IPS-18c (cell line): ENCODE measurements around the gene CSKMT.

Experiments
- H3K4me3 ChIP-seq: 2 replicates; pipeline ENCODE4 v1.7.0; 2013; ENCODE audit warnings: low read depth, mild to moderate bottlenecking, low read length, moderate library complexity; ENCODE audit not compliant: insufficient read depth
- H3K9me3 ChIP-seq: one replicate; pipeline ENCODE4 v1.6.1; 2013; ENCODE audit warnings: mild to moderate bottlenecking, low read length, moderate library complexity; ENCODE audit not compliant: control insufficient read depth, insufficient read depth

CSKMT gene

GRCh38 chr11:62707277-62707861 lies 42.3 kb downstream of the CSKMT start, which contains the start of the genes BSCL2 and GNG3:
Gene BSCL2 (minus strand): TSS chr11:62707424. CDS start chr11:62707195, 229 bp downstream.
Gene GNG3 (plus strand): TSS chr11:62707676. CDS start chr11:62708296, 620 bp downstream.
- peak within 1 kb of the TSS; percentile 63 for H3K4me3 ChIP-seq
- no peaks in the 10 kb centered on the region for H3K9me3 ChIP-seq

DNA sequence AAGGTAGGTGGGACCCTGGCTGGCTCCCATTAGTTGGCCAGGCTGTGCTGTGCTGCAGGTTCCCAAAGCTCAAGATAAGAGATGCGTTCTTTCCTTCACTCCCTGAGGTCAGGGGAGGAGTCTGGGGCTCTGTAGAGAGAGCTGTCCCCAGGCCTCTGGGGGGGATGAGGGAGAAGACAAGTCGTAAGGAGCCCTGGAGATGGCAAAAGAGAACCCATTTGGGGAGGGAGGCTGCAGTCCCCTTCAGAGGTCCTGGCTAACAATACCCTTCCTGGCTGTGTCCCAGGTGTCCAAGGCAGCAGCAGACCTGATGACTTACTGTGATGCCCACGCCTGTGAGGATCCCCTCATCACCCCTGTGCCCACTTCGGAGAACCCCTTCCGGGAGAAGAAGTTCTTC lies 43.3 kb downstream of the CSKMT start:
- peak overlapping the region; percentile 81; the same call in 1 of the 2 replicates for H3K4me3 ChIP-seq
- no peaks in the 10 kb centered on the region for H3K9me3 ChIP-seq

DNA sequence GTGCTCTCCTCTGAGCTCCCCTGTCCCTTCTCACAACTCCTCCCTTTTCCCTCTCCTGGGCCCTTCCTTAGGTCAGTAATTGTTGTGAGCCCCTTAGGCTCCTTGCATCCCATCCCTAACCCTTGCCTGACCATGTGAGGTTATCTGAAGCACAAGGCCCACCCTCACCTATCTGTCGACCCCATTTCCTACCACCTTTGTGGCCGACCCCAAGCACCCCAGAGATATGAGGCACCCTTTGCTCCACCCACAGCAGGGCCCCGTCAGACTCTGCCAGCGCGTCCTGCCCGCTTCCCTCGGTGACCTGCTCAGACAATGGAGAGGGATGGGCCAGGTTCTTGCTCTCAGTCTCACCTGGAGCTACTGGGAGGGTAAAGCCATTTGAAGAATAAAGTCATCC lies 43.7 kb downstream of the CSKMT start:
- Histone ChIP-seq H3K9me3 (no peaks in the 10 kb centered on the region), H3K4me3 (peak overlapping the region; percentile 81)

DNA sequence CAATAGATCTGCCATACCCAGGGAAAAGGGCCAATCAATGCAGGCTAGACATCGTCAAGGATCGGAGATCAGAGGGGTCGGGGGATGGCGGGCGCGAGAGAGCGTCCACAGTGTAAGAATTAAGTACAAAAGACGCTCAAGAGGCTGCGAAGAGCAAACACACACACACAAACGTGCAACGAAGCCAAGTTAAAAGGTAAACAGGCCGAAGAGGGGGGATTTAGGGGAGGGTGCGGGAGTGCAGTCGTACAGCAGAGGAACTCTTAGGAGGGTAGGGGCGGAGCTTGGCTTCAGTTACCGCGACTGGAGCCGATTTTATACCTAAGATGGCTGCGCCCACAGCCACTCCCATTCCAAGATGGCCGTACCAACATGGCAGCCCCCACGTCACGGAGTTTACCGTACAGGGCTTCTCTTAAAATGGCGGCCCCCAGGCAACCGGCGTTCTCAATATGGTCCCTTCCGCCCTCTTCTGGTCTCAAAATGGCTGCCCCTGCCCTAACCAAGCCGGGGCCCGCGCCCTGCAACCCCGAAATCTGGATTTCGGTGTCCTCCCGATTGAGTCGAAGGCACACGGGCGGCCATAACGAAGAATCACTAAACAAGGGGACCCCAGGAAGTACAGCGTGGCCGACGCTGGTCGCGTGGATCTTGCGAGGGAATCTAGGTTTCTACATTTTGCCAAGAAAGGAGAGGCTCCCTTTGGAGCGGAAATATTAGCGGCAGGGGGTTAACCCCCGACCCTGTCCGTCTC lies 44.3 kb downstream of the CSKMT start:
- no peaks in the 10 kb centered on the region for H3K9me3 ChIP-seq
- peak overlapping the region; percentile 81 for H3K4me3 ChIP-seq

DNA sequence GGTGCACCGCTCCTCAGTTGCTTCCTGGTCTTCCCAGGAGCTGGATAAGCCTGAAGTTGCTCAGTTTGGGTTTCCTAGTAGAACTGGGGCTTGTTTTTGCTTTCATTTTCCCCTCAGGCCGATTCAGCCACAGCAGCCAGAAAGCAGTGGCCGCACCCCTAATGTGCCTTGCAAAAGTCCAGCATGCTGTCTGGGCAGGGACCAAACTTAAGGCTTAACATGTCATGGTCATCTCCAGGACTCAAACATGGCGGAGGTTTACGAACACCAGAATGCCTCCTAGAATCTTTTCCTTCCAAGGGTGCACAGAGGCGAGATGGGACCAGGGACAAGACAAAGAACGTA lies 44.9 kb downstream of the CSKMT start:
- no peaks in the 10 kb centered on the region for H3K9me3 ChIP-seq
- H3K4me3 ChIP-seq, result peak overlapping the region; percentile 81

DNA sequence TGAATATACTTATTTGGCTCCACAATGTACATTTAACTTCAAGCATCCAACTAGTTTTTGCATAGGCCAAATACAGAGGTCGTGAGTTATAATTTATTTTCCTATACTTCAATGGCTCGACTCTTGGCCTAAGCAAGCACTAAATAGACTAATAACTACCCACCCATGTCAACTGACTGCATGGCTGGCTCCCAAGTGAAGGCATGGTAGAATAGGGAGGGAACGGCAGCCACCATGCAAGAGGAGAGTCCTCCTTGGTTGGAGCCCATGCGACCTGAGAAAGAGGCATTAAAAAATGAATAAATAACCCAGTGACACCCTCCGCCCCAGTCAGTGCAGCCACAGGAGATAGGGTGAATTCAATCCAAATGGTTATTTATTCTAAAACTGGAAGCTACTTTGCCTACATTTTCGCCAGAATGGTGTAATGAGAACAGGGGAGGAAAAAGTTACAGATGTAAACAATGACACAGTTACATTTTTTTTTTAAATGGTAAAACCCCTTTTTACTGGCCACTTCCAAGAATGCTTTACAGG lies 47.2 kb downstream of the CSKMT start:
- H3K9me3 ChIP-seq, result no peaks in the 10 kb centered on the region

GRCh38 chr11:62712861-62713260 lies 47.7 kb downstream of the CSKMT start:
- no peak overlapping the region for H3K4me3 ChIP-seq
- H3K9me3 ChIP-seq, result no peaks in the 10 kb centered on the region

More for the DNA sequence above, 47.2 kb downstream of the CSKMT start:
- no peak overlapping the region for H3K4me3 ChIP-seq

DNA sequence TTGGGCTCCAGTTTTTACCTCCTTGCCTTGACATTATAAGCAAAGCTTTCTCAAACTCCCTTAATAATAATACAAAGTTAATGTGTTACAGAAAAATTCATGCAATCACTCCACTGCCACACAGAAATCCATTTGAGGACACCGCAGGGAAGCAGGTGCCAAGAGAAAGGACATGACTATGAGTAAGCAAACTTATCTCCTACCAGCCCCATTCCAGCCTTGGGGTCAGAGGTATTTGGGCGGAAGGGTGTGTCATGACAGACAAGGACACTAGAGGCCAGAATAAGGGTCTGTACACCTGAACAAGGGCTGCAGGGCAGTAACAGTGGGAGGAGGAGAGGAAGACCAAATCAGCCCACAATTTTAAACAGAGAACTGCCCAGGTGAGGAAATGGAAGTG lies 48.2 kb downstream of the CSKMT start:
- no peak overlapping the region for H3K4me3 ChIP-seq
- no peaks in the 10 kb centered on the region for H3K9me3 ChIP-seq

- Histone ChIP-seq H3K9me3 (no peaks in the 10 kb centered on the region), H3K4me3 (no peak overlapping the region)
These were observed 50.3 kb downstream of the CSKMT start for GRCh38 chr11:62715150-62716130.

- H3K9me3 ChIP-seq, result no peaks in the 10 kb centered on the region
- no peak overlapping the region for H3K4me3 ChIP-seq
These were observed 51.1 kb downstream of the CSKMT start for GRCh38 chr11:62716206-62716605.

DNA sequence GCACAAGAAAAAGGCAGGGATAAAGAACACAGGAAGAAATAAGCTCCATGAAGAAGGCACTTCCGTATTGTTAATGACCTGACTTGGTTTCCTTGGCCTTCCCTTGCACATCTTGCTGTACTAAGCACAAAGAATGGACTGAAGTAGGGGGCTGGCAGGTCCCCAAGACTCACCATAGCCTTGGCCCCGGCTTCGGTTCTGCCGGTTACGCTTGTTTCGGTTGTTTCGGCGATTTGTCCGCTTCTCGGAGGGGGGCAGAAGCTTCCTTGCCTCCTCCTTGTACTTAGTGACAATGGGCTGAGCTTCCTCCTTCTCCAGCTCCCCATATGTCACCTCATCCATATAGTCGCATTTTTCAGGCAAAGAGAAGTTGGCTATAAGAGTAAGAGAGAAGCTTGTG lies 51.7 kb downstream of the CSKMT start:
- no peaks in the 10 kb centered on the region for H3K9me3 ChIP-seq

More for the DNA sequence above, 51.7 kb downstream of the CSKMT start:
- no peak overlapping the region for H3K4me3 ChIP-seq
